MM.1S (cell line): ENCODE results near the gene PLXDC2.

Experiments used
- DNase-seq: peaks from one replicate; pipeline ENCODE4 v3.0.0-alpha.2; 2015
- H2AFZ ChIP-seq: fragments of 300-600 bp; sonication (generic); 2 replicates; pipeline ENCODE4 v1.6.0; 2016; ENCODE audit warnings: antibody characterized with exemption, low read length
- H3F3A ChIP-seq: fragments of 300-600 bp; sonication (generic); 2 replicates; pipeline ENCODE4 v1.6.1; 2016; ENCODE audit warnings: mild to moderate bottlenecking, antibody characterized with exemption, low read length, moderate library complexity, mixed read lengths; ENCODE audit not compliant: insufficient read depth
- H3K27ac ChIP-seq: fragments of 300-600 bp; sonication (generic); 2 replicates; pipeline ENCODE4 v1.5.1; 2016; ENCODE audit warnings: mild to moderate bottlenecking, low read length
- H3K27me3 ChIP-seq: fragments of 300-600 bp; sonication (generic); replicated peaks from 2 replicates; pipeline ENCODE4 v1.6.0; 2016; ENCODE audit warnings: low read length; ENCODE audit not compliant: insufficient read depth
- H3K36me3 ChIP-seq: fragments of 300-600 bp; sonication (generic); replicated peaks from 2 replicates; pipeline ENCODE4 v1.6.1; 2016; ENCODE audit warnings: mild to moderate bottlenecking, low read length, mixed read lengths; ENCODE audit not compliant: insufficient read depth
- H3K4me1 ChIP-seq: fragments of 300-600 bp; sonication (generic); 2 replicates; pipeline ENCODE4 v1.6.1; 2016; ENCODE audit warnings: low read length, mixed read lengths
- H3K4me2 ChIP-seq: fragments of 300-600 bp; sonication (generic); 2 replicates; pipeline ENCODE4 v1.6.0; 2016; ENCODE audit warnings: low read depth, low read length
- H3K4me3 ChIP-seq: fragments of 300-600 bp; sonication (generic); 2 replicates; pipeline ENCODE4 v1.5.1; 2016; ENCODE audit warnings: low read length, mixed read lengths
- H3K79me2 ChIP-seq: fragments of 300-600 bp; sonication (generic); 2 replicates; pipeline ENCODE4 v1.6.1; 2016; ENCODE audit warnings: mixed run types, low read length, mixed read lengths
- H3K9ac ChIP-seq: fragments of 300-600 bp; sonication (generic); 2 replicates; pipeline ENCODE4 v1.6.1; 2016; ENCODE audit warnings: low read length, mixed read lengths
- H3K9me2 ChIP-seq: fragments of 300-600 bp; sonication (generic); replicated peaks from 2 replicates; pipeline ENCODE4 v1.6.1; 2016; ENCODE audit warnings: mild to moderate bottlenecking, low read length, mixed read lengths; ENCODE audit not compliant: insufficient read depth
- H3K9me3 ChIP-seq: fragments of 300-600 bp; sonication (generic); replicated peaks from 2 replicates; pipeline ENCODE4 v1.6.1; 2016; ENCODE audit warnings: mild to moderate bottlenecking, low read length, mixed read lengths; ENCODE audit not compliant: insufficient read depth
- H4K20me1 ChIP-seq: fragments of 300-600 bp; sonication (generic); 2 replicates; pipeline ENCODE4 v1.6.1; 2016; ENCODE audit warnings: mild to moderate bottlenecking, low read length, moderate library complexity, mixed read lengths; ENCODE audit not compliant: insufficient read depth
- EZH2 ChIP-seq: fragments of 300-600 bp; sonication (generic); optimal IDR thresholded peaks from 2 replicates; pipeline ENCODE3; 2017; ENCODE audit warnings: low read depth, mild to moderate bottlenecking, antibody characterized with exemption, low read length, mixed read lengths
- EZH2phosphoT487 ChIP-seq: fragments of 300-600 bp; sonication (generic); IDR thresholded peaks from 2 replicates; pipeline ENCODE4 v1.6.1; 2018; ENCODE audit warnings: antibody characterized with exemption, low read length
- TF ChIP-seq, protein P1 (sequence below): fragments of 300-600 bp; sonication (generic); IDR thresholded peaks from 2 replicates; pipeline ENCODE4 v1.5.1; 2016; ENCODE audit warnings: antibody characterized with exemption, low read length, mixed read lengths

Gene PLXDC2

DNA sequence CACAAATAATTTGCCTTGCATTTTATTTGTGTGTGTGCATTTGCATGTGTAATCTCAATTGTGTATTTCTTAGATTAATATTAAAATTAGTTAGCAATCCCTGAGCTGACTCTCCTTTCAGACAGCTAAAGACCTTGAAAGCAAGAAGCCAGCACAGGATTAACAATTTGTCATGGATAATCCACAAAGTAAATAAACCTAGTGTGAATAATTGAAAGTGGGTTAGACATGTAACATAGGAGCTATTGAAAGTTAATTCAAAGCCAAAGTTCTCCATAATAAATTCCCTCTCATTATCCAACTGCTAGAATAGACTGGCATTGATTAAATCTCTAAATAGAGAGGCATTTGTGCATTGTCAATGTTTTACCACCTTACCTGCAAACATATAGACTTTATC is 326.1 kb downstream of the PLXDC2 start:
- Histone ChIP-seq H3K27me3 (no peaks in the 10 kb centered on the region), H3K4me3 (no peak overlapping the region), H3K36me3 (no peaks in the 10 kb centered on the region)

DNA sequence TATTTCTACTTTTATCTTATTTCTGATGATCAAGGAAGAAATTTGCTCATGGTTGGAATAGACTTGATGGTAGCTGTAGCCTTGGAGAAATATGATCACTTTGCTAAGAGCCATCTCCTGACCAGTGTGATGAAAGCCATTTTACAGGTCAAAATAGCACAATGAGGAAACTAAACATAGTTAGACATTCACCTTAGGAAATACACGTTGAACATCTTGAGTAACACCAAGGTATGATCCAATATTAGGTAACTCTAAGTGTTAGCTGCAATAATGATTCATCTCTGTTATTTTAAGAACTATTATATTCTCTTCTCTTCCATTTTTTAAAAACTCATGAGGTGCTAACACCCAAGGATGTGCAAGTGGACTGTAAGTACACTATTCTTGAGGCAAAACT is 328.0 kb downstream of the PLXDC2 start:
- Histone ChIP-seq H3K79me2 (no peaks in the 10 kb centered on the region), H3K9me3 (no peaks in the 10 kb centered on the region), H3K36me3 (no peaks in the 10 kb centered on the region), H3K4me1 (no peaks in the 10 kb centered on the region), H3K27ac (no peak overlapping the region), H2AFZ (no peak overlapping the region), H3K4me3 (no peak overlapping the region), H3K9me2 (no peaks in the 10 kb centered on the region), H3K4me2 (no peak overlapping the region), H3K9ac (no peak overlapping the region), H3F3A (no peaks in the 10 kb centered on the region), H3K27me3 (no peaks in the 10 kb centered on the region), H4K20me1 (no peaks in the 10 kb centered on the region)
- TF ChIP-seq, protein P1, sequence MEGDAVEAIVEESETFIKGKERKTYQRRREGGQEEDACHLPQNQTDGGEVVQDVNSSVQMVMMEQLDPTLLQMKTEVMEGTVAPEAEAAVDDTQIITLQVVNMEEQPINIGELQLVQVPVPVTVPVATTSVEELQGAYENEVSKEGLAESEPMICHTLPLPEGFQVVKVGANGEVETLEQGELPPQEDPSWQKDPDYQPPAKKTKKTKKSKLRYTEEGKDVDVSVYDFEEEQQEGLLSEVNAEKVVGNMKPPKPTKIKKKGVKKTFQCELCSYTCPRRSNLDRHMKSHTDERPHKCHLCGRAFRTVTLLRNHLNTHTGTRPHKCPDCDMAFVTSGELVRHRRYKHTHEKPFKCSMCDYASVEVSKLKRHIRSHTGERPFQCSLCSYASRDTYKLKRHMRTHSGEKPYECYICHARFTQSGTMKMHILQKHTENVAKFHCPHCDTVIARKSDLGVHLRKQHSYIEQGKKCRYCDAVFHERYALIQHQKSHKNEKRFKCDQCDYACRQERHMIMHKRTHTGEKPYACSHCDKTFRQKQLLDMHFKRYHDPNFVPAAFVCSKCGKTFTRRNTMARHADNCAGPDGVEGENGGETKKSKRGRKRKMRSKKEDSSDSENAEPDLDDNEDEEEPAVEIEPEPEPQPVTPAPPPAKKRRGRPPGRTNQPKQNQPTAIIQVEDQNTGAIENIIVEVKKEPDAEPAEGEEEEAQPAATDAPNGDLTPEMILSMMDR, result no peak
- TF ChIP-seq EZH2phosphoT487 (no peak), EZH2 (no peak)
- no peak for DNase-seq

More for the DNA sequence above, 326.1 kb downstream of the PLXDC2 start:
- no peaks in the 10 kb centered on the region for H4K20me1 ChIP-seq
- no peak overlapping the region for H2AFZ ChIP-seq
- no peaks in the 10 kb centered on the region for H3K79me2 ChIP-seq
- no peaks in the 10 kb centered on the region for H3K4me1 ChIP-seq
- no peak overlapping the region for H3K4me2 ChIP-seq
- H3K27ac ChIP-seq, result no peak overlapping the region
- H3K9ac ChIP-seq, result no peak overlapping the region
- no peak for DNase-seq
- no peaks in the 10 kb centered on the region for H3F3A ChIP-seq
- no peaks in the 10 kb centered on the region for H3K9me3 ChIP-seq
- no peaks in the 10 kb centered on the region for H3K9me2 ChIP-seq
- TF ChIP-seq EZH2phosphoT487 (no peak), EZH2 (no peak)
- TF ChIP-seq, protein P1, result no peak

DNA sequence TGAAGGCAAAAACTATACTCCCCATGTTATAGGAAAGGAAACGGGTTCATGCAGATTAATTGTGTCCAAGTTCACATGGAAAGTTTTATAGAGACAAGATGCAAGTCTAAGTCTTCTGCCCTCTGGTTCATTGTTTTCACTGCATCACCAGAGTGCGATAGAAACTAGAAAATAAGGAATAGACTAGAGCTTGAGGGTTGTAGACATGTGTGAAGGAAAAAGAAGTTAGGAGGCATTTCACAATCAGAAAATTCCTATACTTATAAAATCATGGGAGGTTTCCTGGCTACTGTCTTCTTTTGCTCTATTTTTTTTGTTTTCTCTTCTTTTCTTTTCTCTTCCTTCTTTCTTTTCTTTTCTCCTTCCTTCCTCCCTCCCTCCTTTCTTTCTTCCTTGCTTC is 329.8 kb downstream of the PLXDC2 start:
- Histone ChIP-seq H3K4me2 (no peak overlapping the region), H3K4me3 (no peak overlapping the region), H3K79me2 (no peaks in the 10 kb centered on the region), H4K20me1 (no peaks in the 10 kb centered on the region), H3K36me3 (no peaks in the 10 kb centered on the region), H3K27me3 (no peaks in the 10 kb centered on the region), H3K4me1 (no peaks in the 10 kb centered on the region), H3K9ac (no peak overlapping the region), H3K9me3 (no peaks in the 10 kb centered on the region), H3K27ac (no peak overlapping the region), H3K9me2 (no peaks in the 10 kb centered on the region), H3F3A (no peaks in the 10 kb centered on the region), H2AFZ (no peak overlapping the region)
- no peak for DNase-seq
- TF ChIP-seq, protein P1, result no peak
- TF ChIP-seq EZH2phosphoT487 (no peak), EZH2 (no peak)
